AG09309 (cell line): ENCODE measurements around the gene ADIRF.
A peak's percentile ranks its signal among the peaks of the same experiment; 100 is the strongest.

Experiments used
- DNase-seq: peaks from one replicate; pipeline ENCODE4 v3.0.0-alpha.2; 2010; ENCODE audit warnings: low read depth
- H3K4me3 ChIP-seq: 2 replicates; pipeline ENCODE4 v1.5.1; 2011; ENCODE audit warnings: mild to moderate bottlenecking, low read depth, low read length, moderate library complexity; ENCODE audit not compliant: control insufficient read depth
- CTCF ChIP-seq: IDR thresholded peaks from 2 replicates; pipeline ENCODE4 v1.5.1; 2011; ENCODE audit warnings: mild to moderate bottlenecking, low read depth, low read length, inconsistent platforms; ENCODE audit not compliant: insufficient read depth, control insufficient read depth; ENCODE audit errors: missing control alignments

The ADIRF gene

GRCh38 chr10:86942441-86943315, 25.6 kb upstream of the ADIRF start:
- DNase-seq: no peak
- no peak for TF ChIP-seq CTCF
- H3K4me3 ChIP-seq: no peak overlapping the region

- TF ChIP-seq CTCF: no peak
- no peak overlapping the region for H3K4me3 ChIP-seq
- no peak for DNase-seq
These were observed 24.8 kb upstream of the ADIRF start for GRCh38 chr10:86943316-86944030.

GRCh38 chr10:86944031-86944419, 24.3 kb upstream of the ADIRF start:
- H3K4me3 ChIP-seq: no peak overlapping the region
- no peak for DNase-seq
- TF ChIP-seq CTCF: no peak

GRCh38 chr10:86944471-86944870, 23.8 kb upstream of the ADIRF start:
- TF ChIP-seq CTCF: no peak
- DNase-seq: no peak
- H3K4me3 ChIP-seq: no peak overlapping the region

- no peak for DNase-seq
- TF ChIP-seq CTCF: no peak
- H3K4me3 ChIP-seq: no peak overlapping the region
These were observed 23.4 kb upstream of the ADIRF start for GRCh38 chr10:86944907-86945306.

GRCh38 chr10:86945361-86946212, 22.7 kb upstream of the ADIRF start:
- peak; percentile 38 for TF ChIP-seq CTCF
- no peak overlapping the region for H3K4me3 ChIP-seq
- no peak for DNase-seq
